Stomach (tissue), 4 donors: Measurements from ENCODE around the gene SGK2.

Source experiments
- CTCF ChIP-seq, 7 experiments: fragments of 450-650 bp in 4 of 7; fragments of 200-600 bp in 3 of 7; sonication (generic) in 3 of 7; IDR thresholded peaks; one replicate each; pipeline ENCODE4 v1.5.1; 2016 to 2019; ENCODE audit warnings: antibody characterized with exemption in 7 of 7, control low read depth in 2 of 7, mild to moderate bottlenecking in 1 of 7
- EP300 ChIP-seq: sonication (generic); formaldehyde crosslinking; IDR thresholded peaks from one replicate; pipeline ENCODE4 v1.6.1; 2017; ENCODE audit warnings: antibody characterized with exemption
- POLR2A ChIP-seq, 4 donors: fragments of 450-650 bp; IDR thresholded peaks; one replicate each; pipeline ENCODE4 v1.6.1; 2016; ENCODE audit warnings: antibody characterized with exemption in 4 of 4, control low read depth in 2 of 4, mild to moderate bottlenecking in 1 of 4, moderate library complexity in 1 of 4
- POLR2AphosphoS5 ChIP-seq, 3 donors: sonication (generic); formaldehyde crosslinking; IDR thresholded peaks; one replicate each; pipeline ENCODE4 v1.6.1; 2016; ENCODE audit warnings: antibody characterized with exemption in 3 of 3

- TF ChIP-seq CTCF (IDR thresholded peaks at IDR 0.05): no peak
- no peak for TF ChIP-seq POLR2A (IDR thresholded peaks at IDR 0.05)
- TF ChIP-seq POLR2AphosphoS5 (IDR thresholded peaks at IDR 0.05): no peak
- no peak for TF ChIP-seq EP300
Observed at GRCh38 chr20:43583133-43583864, 24.5 kb downstream of the SGK2 start.
